Measurements from ENCODE around the gene TTLL6.

Gene TTLL6

DNA sequence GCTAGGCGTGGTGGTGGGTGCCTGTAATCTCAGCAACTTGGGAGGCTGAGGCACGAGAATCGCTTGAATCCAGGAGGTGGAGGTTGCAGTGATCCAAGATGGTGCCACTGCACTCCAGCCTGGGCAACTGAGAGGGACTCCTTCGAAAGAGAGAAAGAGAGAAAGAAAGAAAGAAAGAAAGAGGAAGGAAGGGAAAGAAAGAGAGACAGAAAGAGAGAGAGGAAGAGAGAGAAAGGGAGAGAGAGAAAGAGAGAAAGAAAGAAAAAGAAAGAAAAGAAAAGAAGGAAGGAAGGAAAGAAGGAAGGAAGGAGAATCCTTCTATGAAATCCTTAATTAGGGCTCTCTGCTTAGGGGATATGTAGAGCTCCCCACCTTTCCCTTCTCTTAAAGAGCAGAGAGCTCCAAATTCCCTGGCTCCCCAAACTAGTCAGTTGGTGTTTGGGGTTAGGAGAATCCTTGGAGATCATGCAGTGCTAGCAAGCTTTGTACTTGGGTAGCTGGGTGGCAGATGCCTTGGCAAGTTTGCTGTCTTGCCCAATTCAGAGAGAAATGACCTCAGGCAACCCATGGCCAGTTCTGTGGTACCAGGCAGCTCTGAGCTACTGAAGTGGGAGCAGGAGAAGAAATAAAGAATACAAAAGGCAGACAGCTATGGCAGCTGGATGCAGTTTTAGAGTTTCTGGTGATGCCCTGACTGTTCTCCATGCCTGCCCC is 79.5 kb downstream of the TTLL6 start:
- DNase-seq (ENCODE audit: low read depth in 2 of 2) = no peak

DNA sequence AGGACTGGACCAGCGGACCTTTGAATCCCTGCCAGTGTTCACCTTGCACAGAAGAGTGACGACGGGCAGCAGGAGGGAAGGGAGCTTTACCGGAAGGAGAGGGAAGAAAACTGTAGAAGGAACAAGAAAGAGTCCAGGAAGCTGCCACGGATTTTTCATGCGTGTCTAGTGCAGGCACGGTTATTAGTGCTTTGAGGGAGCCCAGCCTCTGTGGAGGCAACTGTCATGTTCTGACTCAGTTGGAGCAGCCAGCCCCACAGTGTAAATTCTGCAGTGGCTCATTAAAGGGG is 82.0 kb downstream of the TTLL6 start:
- DNase-seq (ENCODE audit: low read depth in 2 of 2) = no peak

DNA sequence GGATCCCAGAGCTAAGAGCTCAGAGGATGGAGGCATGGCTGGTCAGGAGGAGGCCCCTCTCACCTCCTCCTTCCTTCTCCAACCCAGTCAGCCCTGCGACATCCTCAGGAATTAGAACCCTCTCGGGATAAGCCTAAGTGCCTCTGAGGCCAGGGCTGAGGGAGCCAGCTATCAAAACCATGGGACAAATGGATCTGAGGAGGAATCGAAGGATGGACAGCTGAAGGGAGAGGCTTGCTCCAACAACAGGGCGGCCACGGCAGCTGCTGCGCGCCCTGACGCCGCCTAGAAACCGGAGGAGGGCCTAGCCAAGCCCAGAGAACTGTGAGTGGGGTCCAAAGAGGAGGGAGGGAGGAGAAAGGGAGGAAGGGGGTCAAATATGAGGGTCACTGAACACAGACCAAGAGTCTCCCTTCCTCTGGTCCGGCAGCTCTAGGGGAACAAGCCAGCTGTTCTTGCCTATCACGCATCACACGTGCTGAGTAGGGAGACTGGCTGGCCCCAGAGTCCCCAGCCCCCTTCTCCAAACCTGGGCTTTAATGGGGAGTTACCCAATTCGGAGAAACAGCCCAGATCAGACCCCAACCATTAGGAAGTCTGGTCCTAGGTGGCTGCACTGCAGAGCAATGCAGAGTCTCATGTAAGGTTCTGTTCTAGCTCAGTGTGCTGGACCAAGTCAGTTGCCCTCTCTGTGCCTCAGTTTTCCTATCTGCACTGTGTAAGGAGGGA is 82.5 kb downstream of the TTLL6 start:
- no peak for DNase-seq (ENCODE audit: low read depth in 2 of 2)

DNA sequence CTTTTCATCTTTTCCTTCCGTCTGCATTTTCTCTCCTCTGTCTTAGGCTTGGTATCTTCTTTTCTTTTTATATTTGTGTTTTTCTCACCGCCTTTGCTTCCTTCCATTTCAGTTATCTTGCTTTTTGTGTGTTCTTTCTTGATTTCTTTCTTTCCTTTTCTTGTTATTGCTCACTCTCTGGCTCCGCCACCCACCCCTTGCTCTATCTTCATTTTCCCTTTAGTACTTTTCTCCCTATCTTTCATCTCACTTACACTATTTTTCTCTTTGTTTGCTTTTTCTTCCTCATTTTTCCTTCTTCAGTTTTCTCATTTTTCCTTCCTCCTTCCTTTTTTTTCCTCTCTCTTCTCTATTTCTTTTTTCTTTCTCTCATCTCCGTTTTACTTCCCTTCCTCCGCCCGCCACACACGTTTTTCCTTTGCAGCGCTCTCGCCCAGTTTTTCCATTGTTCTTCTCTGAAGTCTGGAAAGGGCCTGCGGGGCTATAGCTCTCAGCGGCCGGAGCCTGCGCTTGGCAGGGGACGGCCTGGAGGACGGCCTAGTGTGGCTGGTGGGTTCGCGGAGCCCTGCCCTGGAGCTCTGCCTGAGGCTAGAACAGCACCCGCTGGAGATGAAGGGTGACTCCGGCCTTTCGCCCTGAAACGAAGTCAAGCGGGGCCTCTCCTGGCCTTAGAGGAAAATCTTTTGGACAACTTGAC is 83.2 kb downstream of the TTLL6 start:
- DNase-seq (ENCODE audit: low read depth in 2 of 2) = no peak

DNA sequence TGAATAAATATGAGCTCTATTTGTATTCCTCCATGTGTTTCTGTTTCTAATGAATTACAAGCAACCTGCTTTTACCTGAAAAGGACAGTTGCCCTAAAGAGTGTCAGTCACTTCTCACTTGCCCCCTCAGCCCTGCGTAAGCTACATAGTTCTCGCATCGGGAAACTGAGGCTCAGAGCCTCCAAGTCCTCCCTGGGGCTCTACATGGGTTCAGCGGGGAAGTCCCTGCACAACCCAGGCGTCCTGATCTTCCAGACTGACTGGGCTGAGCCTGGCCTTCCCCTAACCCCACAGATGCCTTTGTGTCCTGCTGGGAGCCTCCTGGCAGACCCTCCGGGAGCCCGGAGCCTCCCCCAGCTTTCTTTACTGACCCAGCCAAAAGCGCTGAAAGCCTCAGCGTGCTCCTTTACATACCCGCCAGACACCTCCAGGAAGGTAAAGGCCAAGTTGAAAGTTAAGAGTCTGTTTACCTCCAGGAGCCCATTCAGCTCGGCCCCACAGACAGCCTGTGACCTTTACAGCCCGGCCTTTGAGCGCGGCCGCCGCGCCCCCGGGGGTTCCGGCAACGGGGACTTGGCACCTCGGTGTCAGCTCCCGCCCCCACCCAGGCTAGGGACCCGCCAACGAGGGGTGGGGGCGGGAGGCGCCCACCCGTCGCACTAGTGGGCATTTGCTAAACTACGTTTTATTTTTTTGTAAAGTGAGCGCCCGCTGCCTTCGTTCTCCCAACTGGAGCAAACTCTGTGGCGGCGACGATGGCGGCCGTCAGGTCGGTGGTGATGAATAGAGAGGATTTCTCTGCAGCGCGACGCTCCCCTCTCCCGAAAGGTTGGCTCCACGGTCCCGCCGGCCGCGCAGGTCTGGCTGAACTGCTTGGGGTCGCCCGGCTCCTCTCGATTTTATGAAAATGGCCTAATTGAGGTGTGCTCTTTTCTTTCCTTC is 84.1 kb downstream of the TTLL6 start:
- no peak for DNase-seq (ENCODE audit: low read depth in 2 of 2)

DNA sequence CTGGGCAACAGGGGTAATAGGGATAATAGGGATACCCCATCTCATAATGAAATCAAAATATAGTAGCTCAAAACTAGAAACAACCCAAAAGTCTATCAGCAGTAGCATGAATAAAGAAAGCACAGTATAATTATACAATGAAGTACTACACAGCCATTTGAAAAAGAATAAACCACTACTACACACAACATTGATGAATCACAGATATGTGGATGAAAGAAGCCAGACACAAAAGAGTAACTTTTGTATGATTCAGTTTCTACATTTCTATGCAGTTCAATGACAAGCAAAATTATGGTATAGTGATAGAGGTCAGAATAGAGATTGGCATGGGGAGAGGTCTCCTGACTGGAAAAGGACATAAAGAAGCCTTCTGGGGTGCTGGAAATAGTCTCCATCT is 85.7 kb downstream of the TTLL6 start:
- DNase-seq (ENCODE audit: low read depth in 2 of 2) = no peak

DNA sequence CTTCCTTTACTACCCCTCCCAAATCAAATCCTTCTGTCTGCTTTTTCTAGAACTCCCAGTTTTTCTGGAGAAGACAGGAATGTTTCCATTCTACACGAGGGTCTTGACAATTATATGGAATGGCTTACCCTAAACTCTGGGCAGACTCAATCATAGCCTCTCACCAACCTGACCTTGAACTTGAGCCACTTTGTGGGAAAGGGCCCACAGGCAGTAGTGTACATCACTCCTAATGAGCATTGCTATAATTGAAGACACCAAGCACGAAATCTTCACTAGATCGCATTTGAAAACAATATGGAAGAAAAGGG is 86.8 kb downstream of the TTLL6 start:
- no peak for DNase-seq (ENCODE audit: low read depth in 2 of 2)

DNA sequence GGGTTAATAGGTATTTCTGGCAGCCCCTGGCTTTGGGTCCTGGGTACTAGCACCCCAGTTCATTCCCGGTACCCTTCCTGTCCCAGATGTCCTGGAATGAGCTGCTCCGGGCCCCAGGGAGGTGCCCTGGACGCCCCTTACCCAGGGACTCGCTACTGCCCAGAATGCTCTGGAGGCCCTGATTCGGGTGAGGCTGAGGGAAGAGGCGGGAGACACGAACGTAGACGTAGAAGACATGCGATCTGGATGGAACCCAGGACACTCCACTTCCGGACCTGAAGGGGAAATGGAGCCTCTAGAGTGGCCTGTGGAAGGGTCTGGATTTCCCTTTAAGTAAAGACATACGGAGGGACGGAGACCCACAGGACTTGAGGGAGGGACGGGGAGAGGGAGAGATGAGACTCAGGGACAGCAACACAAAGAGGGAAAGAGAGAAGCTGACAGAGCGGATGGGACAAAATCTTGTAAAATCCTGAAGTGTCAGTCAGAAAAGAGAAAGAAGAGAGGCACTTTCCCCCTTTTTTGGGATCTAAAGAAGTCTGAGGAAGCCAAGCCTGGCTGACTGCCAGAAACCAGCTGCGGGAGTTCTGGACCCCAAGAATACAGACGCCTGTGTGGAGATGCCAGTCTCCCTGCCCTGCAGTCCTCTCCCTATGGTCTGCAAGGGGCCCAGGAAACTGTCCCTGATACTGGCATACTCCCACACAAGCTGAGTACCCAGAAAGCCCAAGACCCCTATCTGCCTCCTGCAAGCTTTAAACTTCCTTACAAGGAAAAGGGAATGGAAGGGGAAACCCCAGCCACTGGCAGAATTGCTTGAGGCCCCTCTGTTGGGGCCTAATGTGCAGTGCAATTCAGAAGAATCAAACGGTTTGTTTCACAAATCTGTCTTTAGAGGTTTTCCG is 87.4 kb downstream of the TTLL6 start:
- no peak for DNase-seq (ENCODE audit: low read depth in 2 of 2)

DNA sequence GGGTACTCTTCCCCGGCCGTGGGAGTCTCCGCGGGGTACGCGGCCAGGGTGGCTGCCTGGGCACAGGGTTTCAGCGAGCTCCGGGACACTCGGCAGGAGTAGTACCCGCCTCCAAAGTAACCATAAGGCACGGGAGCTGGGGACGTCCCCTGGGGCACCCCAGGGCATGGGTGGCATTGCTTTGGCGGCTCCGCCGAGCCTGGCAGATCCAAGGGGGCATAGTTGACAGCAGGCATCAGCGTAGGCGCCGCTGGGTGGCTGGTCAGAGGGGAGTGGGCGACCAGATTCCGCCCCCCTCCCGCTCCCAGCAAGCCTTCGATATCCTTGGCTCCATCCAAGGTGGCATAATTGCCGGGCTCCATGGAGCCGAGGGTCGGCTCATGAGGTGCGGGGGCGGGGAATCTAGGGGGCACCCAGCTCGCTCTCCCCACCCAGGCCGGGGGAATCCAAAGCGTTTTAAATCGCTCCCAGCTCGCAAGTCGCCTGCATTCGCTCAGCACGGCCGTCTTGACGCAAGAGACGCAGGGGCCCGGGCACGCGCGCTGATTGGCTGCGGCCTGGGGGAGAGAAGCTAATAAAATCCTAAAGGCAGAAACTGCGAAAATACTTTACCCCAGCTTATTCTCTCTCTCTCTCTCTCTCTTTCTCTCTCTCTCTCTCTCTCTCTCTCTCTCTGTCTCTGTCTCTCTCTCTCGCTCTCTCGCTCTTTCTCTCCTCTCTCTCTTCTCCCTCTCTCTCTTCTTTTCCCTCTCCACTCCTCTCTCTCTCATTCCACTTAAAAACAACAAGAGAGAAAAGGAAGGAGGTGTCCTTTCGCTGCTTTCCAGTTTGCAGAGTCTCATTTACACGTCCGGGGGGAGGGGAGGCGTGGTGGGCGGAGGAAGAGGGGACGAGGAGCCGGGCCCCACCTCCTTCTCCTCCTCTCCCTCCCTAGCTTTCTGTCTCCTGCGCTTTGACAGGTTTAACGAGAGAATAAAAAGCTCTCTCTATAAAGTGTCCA is 88.5 kb downstream of the TTLL6 start, which contains the start of gene HOXB13:
Gene HOXB13, minus strand, starts transcription at position 519 of the 1,000 bp plus-strand sequence. Its CDS starts 157 bp downstream, at position 362.
- peak; percentile 30 to 46 for DNase-seq (ENCODE audit: low read depth in 2 of 2)

DNA sequence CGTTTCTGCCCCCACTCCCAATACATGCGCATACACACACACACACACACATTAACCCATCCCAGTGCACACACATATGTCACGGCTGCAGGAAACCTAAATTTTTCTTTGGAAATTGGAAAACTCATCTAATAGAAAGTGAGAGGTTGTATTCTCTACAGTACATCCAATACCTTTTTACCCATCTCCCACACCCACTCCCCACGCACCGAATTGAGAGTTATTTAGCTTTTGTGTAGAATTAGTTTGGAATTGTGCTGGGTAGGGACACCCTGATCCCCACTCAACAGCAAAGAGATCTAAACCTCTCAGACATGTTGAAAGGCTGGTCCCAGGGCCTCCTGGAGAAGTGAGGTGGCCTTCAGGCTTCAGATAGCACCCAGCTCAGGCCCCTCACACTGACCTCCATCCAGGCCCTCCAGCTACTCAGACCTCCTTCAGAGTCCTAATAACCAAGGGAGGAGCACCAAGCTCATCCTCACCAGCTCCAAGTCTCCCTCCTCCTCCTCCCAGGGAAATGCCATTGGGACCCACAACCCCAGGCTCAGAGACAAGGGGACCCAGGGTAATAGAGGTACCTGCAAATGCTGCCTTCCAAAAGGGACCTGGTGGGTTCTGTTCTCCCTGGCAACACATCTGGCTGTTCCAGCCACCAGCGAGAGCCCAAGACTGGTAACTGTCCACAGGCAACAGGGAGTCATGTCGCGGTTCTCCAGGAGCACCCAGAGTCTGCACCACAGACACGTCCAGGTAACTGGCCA is 89.4 kb downstream of the TTLL6 start:
- DNase-seq (ENCODE audit: low read depth in 2 of 2) = no peak

DNA sequence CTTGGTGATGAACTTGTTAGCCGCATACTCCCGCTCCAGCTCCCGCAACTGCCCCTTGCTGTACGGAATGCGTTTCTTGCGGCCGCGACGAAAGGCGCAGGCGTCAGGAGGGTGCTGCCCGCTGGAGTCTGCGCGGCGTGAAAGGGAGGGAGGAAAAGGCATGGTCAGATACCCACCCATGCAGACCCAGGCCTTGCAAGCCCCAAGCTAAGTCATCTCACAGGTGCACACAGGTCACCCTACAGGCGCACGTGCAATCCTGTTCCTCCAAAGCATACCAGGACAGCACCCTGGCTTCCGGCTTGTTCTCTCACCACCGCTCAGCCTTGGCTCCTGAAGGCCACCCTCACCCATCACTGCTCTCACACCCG is 90.1 kb downstream of the TTLL6 start:
- no peak for DNase-seq (ENCODE audit: low read depth in 2 of 2)

DNA sequence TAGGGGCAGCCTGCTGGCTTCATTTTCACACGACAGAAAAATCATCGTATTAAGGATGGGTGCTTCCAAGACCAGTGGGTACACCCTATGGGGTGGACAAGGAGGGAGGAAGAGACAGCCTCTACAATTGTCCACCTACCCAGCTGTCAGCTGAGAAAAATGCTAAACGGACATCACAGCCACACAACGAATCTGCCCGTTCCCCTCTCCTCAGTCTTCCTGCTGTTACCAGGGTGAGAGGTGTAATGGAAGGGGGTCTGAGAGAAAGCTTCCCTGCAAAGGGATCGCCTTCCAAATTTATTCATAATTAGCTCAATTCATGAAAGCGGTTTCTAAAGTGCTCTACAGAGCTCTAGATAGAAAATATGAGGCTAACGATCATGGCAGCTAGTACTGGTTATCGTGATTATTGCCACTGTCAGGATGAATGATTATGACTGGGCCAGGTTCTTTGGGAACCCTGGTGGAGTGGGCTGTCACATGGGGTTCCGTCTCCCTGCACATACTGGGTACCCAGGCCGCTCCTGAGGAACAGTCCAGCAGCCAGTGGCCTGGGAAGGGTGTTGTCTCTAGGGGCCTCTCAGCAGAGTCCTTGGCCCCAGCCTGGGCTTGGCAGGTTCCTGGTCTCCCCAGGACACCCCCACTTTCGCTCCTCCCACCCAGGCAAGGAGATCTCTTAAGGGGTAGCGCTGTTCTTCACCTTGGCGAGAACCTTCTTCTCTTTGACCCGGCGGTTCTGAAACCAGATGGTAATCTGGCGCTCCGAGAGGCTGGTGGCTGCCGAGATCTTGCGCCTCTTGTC is 90.7 kb downstream of the TTLL6 start:
- no peak for DNase-seq (ENCODE audit: low read depth in 2 of 2)

DNA sequence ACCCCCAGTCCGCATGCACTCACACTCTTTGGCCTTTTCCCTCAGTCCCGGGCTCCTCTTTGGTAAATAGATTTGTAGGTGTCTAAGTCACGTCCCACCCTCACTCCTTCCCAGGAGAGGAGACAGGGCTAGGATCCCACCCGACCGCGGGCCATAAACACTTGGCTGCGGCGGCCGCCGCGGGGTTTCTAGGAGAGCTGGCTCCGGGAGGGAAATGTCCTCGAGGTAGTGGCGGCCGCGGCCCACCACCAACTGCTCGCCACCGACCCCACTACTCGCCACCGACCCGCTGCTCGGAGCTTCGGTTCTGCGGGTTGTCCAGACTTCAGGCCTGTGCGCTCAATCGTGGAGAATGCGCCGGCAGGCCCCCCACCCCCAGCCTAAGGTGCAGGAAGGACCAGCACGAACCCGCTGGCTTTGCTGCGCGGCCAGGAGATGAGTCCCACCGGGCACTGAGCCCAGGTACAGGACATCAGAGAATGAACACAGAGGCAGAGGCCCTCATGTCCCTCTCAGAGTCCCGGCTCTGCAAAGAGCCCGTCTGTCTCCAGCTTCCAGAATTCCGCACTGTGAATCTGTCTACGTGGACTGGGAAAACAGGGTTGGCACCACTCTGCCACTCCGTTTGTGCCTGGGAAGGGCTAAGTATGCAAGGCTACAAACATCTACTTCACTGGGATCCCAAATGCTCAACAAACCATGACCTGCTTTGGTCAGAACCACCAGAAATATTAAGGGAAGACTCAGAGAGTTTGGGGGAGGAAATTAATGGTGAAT is 91.6 kb downstream of the TTLL6 start:
- no peak for DNase-seq (ENCODE audit: low read depth in 2 of 2)

DNA sequence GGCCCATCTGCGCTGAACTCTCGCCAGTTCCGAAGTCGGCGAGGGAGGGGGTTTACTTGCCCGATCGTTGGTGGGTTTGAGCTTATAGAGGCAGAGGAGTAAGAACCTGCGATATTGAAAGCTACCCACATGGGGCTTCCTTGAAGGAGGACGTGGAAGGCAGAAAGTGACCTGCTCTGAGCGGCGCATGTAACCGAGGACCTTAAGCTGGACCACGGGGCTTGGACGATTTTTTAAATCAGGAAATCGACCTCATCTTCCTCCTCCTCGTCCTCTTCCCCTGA is 92.1 kb downstream of the TTLL6 start:
- DNase-seq (ENCODE audit: low read depth in 2 of 2) = no peak

DNA sequence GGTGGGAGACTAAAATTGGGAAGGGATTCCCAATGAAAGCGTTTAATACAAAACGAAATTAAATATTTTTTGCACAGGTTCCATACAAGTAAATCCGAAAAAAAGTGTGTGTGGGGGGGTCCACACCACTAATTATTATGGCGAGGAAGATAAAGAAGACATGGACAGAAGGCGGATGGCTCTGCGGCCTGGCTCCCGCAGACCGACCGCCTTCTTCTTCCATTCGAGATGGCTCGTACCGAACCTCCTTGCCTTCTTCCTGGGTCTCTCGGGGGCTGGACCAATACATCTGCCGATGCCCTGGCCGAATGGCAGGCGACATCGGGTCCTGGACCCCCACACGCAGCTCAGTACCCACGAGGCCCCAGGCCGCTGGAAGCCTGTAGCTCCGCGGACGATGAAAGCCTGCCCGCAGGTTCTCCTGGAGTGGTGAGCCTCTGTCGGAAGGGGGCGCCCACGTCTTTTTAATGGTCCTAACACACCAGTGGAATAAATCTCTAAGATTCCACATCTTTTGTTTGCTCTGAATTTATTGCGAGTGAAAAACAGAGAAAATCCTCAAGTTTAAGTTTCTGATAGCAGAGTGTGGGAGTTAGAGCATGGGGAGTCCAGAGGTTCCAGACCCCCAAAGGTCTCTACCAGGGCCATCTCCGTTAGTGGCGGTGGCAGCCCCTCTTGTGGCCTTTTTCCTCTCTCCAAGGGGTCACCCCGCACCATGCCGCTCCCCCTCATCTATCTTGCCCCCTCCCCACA is 92.6 kb downstream of the TTLL6 start:
- DNase-seq (ENCODE audit: low read depth in 2 of 2) = peak; percentile 79 to 80

DNA sequence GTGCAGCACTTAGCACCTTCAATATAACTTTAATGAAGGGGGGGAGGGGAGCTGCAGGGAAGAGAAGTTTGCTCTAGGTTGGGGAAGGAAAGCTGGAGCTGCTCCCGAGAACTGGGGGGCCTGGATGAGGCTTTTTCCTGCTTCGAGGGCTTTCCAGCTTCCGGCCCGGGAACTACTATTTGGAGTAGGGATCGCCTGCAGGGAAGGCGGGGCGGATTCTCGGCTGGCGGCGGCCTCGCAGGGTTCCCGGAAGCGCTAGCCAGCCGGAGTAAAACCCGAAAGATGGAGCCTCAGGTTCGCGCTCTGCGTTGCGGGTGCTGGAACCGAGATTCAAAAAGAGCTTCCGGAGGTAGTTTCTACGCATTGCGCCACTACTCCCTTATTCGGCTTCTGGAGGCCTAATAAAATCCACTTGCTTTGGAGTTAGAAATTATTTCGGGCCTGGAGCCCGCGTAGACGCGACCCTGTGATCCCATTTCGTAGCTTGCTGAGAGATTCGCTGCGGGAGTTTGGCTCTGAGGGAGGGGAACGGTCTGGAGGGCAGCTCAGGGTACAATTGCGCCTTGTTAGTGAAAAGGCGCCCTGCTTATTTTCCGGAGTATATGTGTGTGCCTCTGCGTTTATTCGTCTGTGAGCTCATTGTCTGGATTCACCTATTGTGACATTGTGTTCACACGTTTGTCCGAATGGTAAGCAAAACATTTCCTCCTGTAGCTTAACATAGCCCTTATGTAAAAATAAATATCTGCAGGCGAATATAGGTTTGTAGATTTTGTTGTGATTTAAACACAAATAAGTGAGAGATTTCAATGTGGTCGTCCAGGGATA is 93.4 kb downstream of the TTLL6 start:
- DNase-seq (ENCODE audit: low read depth in 2 of 2) = no peak
